Osteoblast (primary cell): Measurements from ENCODE around the gene MRPS25. TPM values are rescaled to one million over a fixed set of nuclear protein-coding genes. Genes with fewer than 3 reads are reported as not detected.

Experiments used
- DNase-seq: peaks from one replicate; pipeline ENCODE4 v3.0.0; 2011; ENCODE audit warnings: low spot score, mixed read lengths; ENCODE audit not compliant: insufficient read length; ENCODE audit errors: missing footprints
- H2AFZ ChIP-seq: 2 replicates; pipeline ENCODE4 v1.6.0; 2011; ENCODE audit warnings: mild to moderate bottlenecking, low read length
- H3K27ac ChIP-seq: 2 replicates; pipeline ENCODE4 v1.5.1; 2011; ENCODE audit warnings: mild to moderate bottlenecking, low read depth, low read length, moderate library complexity
- H3K27me3 ChIP-seq: 2 replicates; pipeline ENCODE4 v1.6.0; 2012; ENCODE audit warnings: mild to moderate bottlenecking, control low read depth, inconsistent platforms, low read length, moderate library complexity; ENCODE audit not compliant: insufficient read depth
- H3K36me3 ChIP-seq: 2 replicates; pipeline ENCODE4 v1.5.1; 2011; ENCODE audit warnings: mild to moderate bottlenecking, low read length, control low read depth, moderate library complexity; ENCODE audit not compliant: insufficient read depth
- H3K4me1 ChIP-seq: 2 replicates; pipeline ENCODE4 v1.5.1; 2011; ENCODE audit warnings: mild to moderate bottlenecking, low read length, control low read depth, moderate library complexity; ENCODE audit not compliant: insufficient read depth
- H3K4me2 ChIP-seq: 2 replicates; pipeline ENCODE4 v1.6.0; 2011; ENCODE audit warnings: mild to moderate bottlenecking, low read length; ENCODE audit not compliant: insufficient read depth
- H3K4me3 ChIP-seq: fragments of 200-600 bp; sonication (generic); 3 replicates; pipeline ENCODE4 v1.5.1; 2012; ENCODE audit warnings: mild to moderate bottlenecking, low read length, inconsistent platforms; ENCODE audit not compliant: insufficient read depth
- H3K79me2 ChIP-seq: 2 replicates; pipeline ENCODE4 v1.6.0; 2012; ENCODE audit warnings: mild to moderate bottlenecking, low read length, control low read depth, inconsistent platforms; ENCODE audit not compliant: insufficient read depth
- H3K9me3 ChIP-seq: 2 replicates; pipeline ENCODE4 v1.5.1; 2011; ENCODE audit warnings: low read depth, low read length, control low read depth
- H4K20me1 ChIP-seq: 2 replicates; pipeline ENCODE4 v1.6.0; 2012; ENCODE audit warnings: mild to moderate bottlenecking, low read length, control low read depth; ENCODE audit not compliant: insufficient read depth
- total RNA-seq: library from RNA; depleted of rRNA; stranded (reverse); fragments of >200 nt; gene quantifications from 2 replicates; pipeline ENCODE4 v1.2.3, GENCODE V29; 2012
- TF ChIP-seq, protein P1 (sequence below): IDR thresholded peaks from 2 replicates; pipeline ENCODE4 v1.5.1; 2011; ENCODE audit warnings: mild to moderate bottlenecking, low read depth, low read length, moderate library complexity; ENCODE audit errors: extremely low read depth

MRPS25 gene
- total RNA-seq, 1 donor: 11.2 TPM

DNA sequence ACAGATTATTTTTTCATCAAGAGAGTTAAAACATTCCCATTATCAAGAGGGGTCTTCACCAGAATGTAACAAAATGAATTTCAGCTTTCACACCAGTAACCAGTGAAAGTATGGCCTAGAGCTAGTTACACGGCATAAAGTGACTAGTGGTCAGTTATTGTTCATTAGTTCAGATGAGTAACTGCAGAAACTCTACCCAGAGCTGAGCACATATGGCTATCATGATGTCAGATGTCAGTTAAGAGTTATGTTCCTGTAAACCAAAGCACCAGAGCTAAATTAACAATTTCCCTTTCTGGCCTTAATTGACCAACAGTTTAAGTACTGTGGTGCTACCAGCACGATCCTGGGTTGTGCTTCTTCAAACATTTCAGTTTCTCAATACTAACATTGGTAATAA lies 6.6 kb upstream of the MRPS25 start:
- Histone ChIP-seq H3K36me3 (peaks cover 47% of the 10 kb centered on the region), H3K27me3 (no peaks in the 10 kb centered on the region), H3K9me3 (no peaks in the 10 kb centered on the region), H2AFZ (no peak overlapping the region), H4K20me1 (no peaks in the 10 kb centered on the region), H3K4me1 (no peaks in the 10 kb centered on the region), H3K4me3 (no peak overlapping the region), H3K4me2 (no peak overlapping the region), H3K27ac (no peak overlapping the region), H3K79me2 (no peaks in the 10 kb centered on the region)
- TF ChIP-seq, protein P1, sequence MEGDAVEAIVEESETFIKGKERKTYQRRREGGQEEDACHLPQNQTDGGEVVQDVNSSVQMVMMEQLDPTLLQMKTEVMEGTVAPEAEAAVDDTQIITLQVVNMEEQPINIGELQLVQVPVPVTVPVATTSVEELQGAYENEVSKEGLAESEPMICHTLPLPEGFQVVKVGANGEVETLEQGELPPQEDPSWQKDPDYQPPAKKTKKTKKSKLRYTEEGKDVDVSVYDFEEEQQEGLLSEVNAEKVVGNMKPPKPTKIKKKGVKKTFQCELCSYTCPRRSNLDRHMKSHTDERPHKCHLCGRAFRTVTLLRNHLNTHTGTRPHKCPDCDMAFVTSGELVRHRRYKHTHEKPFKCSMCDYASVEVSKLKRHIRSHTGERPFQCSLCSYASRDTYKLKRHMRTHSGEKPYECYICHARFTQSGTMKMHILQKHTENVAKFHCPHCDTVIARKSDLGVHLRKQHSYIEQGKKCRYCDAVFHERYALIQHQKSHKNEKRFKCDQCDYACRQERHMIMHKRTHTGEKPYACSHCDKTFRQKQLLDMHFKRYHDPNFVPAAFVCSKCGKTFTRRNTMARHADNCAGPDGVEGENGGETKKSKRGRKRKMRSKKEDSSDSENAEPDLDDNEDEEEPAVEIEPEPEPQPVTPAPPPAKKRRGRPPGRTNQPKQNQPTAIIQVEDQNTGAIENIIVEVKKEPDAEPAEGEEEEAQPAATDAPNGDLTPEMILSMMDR: no peak
- no peak for DNase-seq

DNA sequence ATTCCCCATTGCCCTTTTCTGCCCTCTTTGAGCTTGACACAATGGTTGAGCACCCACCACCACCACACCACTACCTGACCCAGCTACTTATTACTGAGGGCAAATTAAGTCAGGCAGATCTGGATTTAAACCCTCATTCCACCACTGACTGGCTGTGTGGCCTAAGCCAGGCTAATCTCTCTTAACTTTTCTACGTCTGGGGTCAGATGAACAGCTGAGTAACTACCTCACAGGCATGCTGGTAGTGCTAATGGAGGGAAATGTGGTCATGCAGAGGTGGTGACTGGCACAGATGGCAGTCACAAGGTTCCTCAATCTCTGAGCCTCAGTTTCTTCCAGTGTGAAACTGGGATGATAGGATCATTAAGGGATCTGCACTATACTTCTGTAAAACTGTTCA lies 4.3 kb upstream of the MRPS25 start:
- no peak for DNase-seq
- TF ChIP-seq, protein P1: no peak
- Histone ChIP-seq H3K79me2 (peaks cover 6% of the 10 kb centered on the region), H3K4me1 (no peaks in the 10 kb centered on the region), H3K27ac (no peak overlapping the region), H2AFZ (no peak overlapping the region), H3K36me3 (peaks cover 24% of the 10 kb centered on the region), H3K4me3 (no peak overlapping the region), H3K4me2 (no peak overlapping the region), H3K27me3 (no peaks in the 10 kb centered on the region), H3K9me3 (no peaks in the 10 kb centered on the region), H4K20me1 (peaks cover under 1% of the 10 kb centered on the region)

DNA sequence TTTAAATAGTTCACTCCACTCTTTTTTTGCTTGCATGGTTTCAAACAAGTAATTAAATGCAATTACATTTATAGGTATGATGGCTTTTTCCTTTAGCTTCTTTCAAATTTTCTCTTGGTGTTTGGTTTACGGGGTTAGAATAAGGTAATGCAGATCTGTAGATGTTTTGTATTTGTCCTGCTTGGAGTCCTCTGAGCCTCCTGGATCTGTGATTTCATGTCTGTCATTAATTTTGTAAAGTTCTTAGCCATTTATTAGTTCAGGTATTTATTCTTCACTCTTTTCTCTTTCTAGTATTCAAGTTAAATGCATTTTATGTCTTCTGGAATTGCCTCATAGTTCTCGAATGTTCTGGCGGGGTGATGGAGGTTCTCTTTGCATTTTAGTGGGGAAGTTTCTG lies 1.4 kb upstream of the MRPS25 start:
- Histone ChIP-seq H3K4me2 (no peak overlapping the region), H2AFZ (no peak overlapping the region), H3K36me3 (peaks cover 3% of the 10 kb centered on the region), H3K27me3 (no peaks in the 10 kb centered on the region), H3K4me1 (peaks cover 11% of the 10 kb centered on the region), H4K20me1 (peaks cover 15% of the 10 kb centered on the region), H3K27ac (no peak overlapping the region), H3K9me3 (no peaks in the 10 kb centered on the region), H3K4me3 (no peak overlapping the region), H3K79me2 (peaks cover 23% of the 10 kb centered on the region)
- TF ChIP-seq, protein P1: no peak
- no peak for DNase-seq

DNA sequence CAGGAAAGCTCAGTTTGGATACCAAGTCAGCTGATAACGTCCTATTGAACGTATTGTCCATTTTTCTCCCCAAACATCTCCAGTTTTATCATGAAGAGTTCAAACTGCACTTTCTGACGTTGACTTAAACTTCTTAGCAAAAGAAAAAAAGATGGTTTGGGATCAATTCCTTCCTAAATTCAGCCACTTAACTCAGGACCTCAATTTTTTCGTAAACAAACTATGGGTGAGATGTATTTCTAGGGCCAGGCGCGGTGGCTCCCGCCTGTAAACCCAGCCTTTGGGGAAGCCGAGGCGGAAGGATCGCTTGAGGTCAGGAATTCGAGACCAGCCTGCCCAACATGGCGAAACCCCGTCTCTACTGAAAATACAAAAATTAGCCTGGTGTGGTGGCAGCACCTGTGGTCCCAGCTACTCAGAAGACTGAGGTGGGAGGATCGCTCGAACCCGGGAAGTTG lies 464 bp upstream of the MRPS25 start:
- no peak for DNase-seq
- peaks cover 27% of the 10 kb centered on the region for H3K79me2 ChIP-seq
- H3K4me3 ChIP-seq: peak overlapping the region; percentile 99
- H4K20me1 ChIP-seq: peaks cover 15% of the 10 kb centered on the region
- no peaks in the 10 kb centered on the region for H3K36me3 ChIP-seq
- H3K4me2 ChIP-seq: peak overlapping the region; percentile 91
- H3K9me3 ChIP-seq: no peaks in the 10 kb centered on the region
- no peaks in the 10 kb centered on the region for H3K27me3 ChIP-seq
- H2AFZ ChIP-seq: peak overlapping the region; percentile 98
- TF ChIP-seq, protein P1: no peak
- H3K27ac ChIP-seq: peak overlapping the region; percentile 90
- H3K4me1 ChIP-seq: peaks cover 11% of the 10 kb centered on the region
